Fibroblast of lung (primary cell): ENCODE measurements around the gene ARL1. TPM values are rescaled to one million over a fixed set of nuclear protein-coding genes. Genes with fewer than 3 reads are reported as not detected.

ENCODE experiments used
- DNase-seq, 2 donors: peaks; one replicate each; pipeline versions ENCODE4 v3.0.0 to v3.0.0-alpha.2; 2010; ENCODE audit warnings: low read depth in 2 of 2
- H2AFZ ChIP-seq: 2 replicates; pipeline ENCODE4 v1.5.1; 2012; ENCODE audit warnings: low read length, control low read depth, inconsistent platforms
- H3K27ac ChIP-seq: 2 replicates; pipeline ENCODE4 v1.5.1; 2011; ENCODE audit warnings: low read length, control low read depth; ENCODE audit not compliant: insufficient read depth
- H3K27me3 ChIP-seq: 2 replicates; pipeline ENCODE4 v1.5.1; 2011; ENCODE audit warnings: mild to moderate bottlenecking, low read length; ENCODE audit not compliant: control insufficient read depth, insufficient read depth
- H3K36me3 ChIP-seq: 2 replicates; pipeline ENCODE4 v1.5.1; 2011; ENCODE audit warnings: low read length; ENCODE audit not compliant: control insufficient read depth, insufficient read depth
- H3K4me1 ChIP-seq: 2 replicates; pipeline ENCODE4 v1.5.1; 2011; ENCODE audit warnings: low read length; ENCODE audit not compliant: control insufficient read depth, insufficient read depth; ENCODE audit errors: extremely low read depth
- H3K4me2 ChIP-seq: 2 replicates; pipeline ENCODE4 v1.5.1; 2011; ENCODE audit warnings: low read length, control low read depth; ENCODE audit not compliant: insufficient read depth; ENCODE audit errors: extremely low read depth
- H3K4me3 ChIP-seq, 4 experiments: fragments of 200-600 bp in 1 of 4; sonication (generic) in 1 of 4; replicated peaks in 1 of 4; 2 replicates each; pipeline ENCODE4 v1.5.1; 2011 to 2016; ENCODE audit warnings: low read length in 4 of 4, low read depth in 3 of 4, mild to moderate bottlenecking in 3 of 4, control low read depth in 2 of 4, inconsistent platforms in 1 of 4, mixed read lengths in 1 of 4; ENCODE audit not compliant: insufficient read depth in 1 of 4; ENCODE audit errors: control extremely low read depth in 1 of 4
- H3K79me2 ChIP-seq: 2 replicates; pipeline ENCODE4 v1.5.1; 2012; ENCODE audit warnings: mild to moderate bottlenecking, low read length, inconsistent platforms; ENCODE audit not compliant: control insufficient read depth, insufficient read depth
- H3K9ac ChIP-seq: 2 replicates; pipeline ENCODE4 v1.5.1; 2011; ENCODE audit warnings: mild to moderate bottlenecking, low read length, control low read depth; ENCODE audit not compliant: insufficient read depth
- H3K9me3 ChIP-seq: 2 replicates; pipeline ENCODE4 v1.5.1; 2012; ENCODE audit warnings: low read depth, low read length; ENCODE audit not compliant: control insufficient read depth, insufficient read depth
- H4K20me1 ChIP-seq: 2 replicates; pipeline ENCODE4 v1.5.1; 2011; ENCODE audit warnings: low read length; ENCODE audit not compliant: control insufficient read depth, insufficient read depth; ENCODE audit errors: extremely low read depth
- CTCF ChIP-seq, 2 donors: IDR thresholded peaks in 1 of 2; conservative IDR thresholded peaks in 1 of 2; 1 replicate in 1 of 2; 2 replicates in 1 of 2; pipeline ENCODE4 v1.5.1; 2011 to 2012; ENCODE audit warnings: low read length in 2 of 2, control low read depth in 1 of 2, inconsistent platforms in 1 of 2, low read depth in 1 of 2, mild to moderate bottlenecking in 1 of 2
- EZH2 ChIP-seq: IDR thresholded peaks from 2 replicates; pipeline ENCODE4 v1.5.1; 2012; ENCODE audit warnings: low read length, control low read depth, mild to moderate bottlenecking; ENCODE audit errors: missing control alignments
- polyA plus RNA-seq, 2 donors: library from polyadenylated mRNA; depleted of rRNA in 1 of 2; stranded (reverse) in 1 of 2; unstranded in 1 of 2; fragments of >200 nt; gene quantifications; 2 replicates each; pipeline ENCODE4 v1.2.1, GENCODE V29; 2011 to 2012; ENCODE audit warnings: missing spikeins in 1 of 2
- total RNA-seq: library from RNA; depleted of rRNA; stranded (reverse); fragments of >200 nt; gene quantifications from 2 replicates; pipeline ENCODE4 v1.2.1, GENCODE V29; 2014

The ARL1 gene
- total and polyA plus RNA-seq, 2 donors (not counting 1 experiment from before 2014, with no cell fraction given) = 92.6 to 147 TPM

DNA sequence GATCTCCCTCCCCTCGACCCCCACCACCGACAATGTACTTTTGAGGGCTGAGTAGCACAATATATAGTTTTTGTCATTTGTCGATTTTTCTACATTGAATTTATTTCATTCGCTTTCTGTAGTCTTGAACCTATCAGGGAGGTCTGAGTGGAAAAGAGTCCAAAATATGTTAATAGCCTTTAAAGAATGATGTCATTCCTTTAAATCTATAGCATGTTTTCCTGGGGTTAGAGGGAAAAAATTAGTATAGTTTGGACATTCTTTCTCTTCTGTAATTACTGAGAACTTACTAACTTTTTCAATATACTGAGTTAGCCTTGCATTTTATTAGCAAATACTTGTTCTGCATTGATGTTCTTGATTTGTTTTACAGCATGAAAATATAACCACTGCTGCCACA, 55.9 kb downstream of the ARL1 start:
- Histone ChIP-seq H3K4me2 (no peak overlapping the region), H3K79me2 (no peaks in the 10 kb centered on the region), H3K27ac (no peak overlapping the region), H3K9ac (no peak overlapping the region), H3K9me3 (no peaks in the 10 kb centered on the region), H3K36me3 (peaks cover 4% of the 10 kb centered on the region), H3K4me3 (no peak overlapping the region), H3K27me3 (no peaks in the 10 kb centered on the region), H4K20me1 (no peaks in the 10 kb centered on the region), H2AFZ (no peak overlapping the region), H3K4me1 (no peaks in the 10 kb centered on the region)
- TF ChIP-seq EZH2 (no peak), CTCF (conservative IDR thresholded peaks at IDR 0.05 in 1 of 2, IDR thresholded peaks at IDR 0.05 in 1 of 2; ENCODE audit: low read depth in 1 of 2, low read length in 2 of 2) (no peak)
- DNase-seq = no peak

DNA sequence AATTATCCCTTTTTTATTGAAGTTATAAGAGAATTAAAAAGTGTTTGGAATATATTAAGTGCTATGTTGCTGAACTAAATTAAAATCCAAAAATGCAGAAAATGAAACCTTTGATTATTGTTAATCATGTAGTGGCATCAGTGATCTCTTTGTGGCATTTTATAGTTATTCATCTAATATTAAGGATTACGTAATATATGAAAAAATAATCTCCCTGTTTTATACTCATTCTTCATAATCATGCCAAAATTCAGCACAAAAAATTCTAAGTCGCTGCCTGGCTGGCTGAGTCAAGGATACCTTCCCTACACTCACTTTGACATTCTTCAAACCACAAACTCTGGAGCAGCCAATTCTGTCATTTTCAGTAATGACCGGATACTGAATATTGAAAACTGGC, 63.7 kb downstream of the ARL1 start:
- H3K9ac ChIP-seq = no peak overlapping the region
- TF ChIP-seq EZH2 (no peak), CTCF (conservative IDR thresholded peaks at IDR 0.05 in 1 of 2, IDR thresholded peaks at IDR 0.05 in 1 of 2; ENCODE audit: low read depth in 1 of 2, low read length in 2 of 2) (no peak)

More for the DNA sequence above, 63.7 kb downstream of the ARL1 start:
- DNase-seq = peak in 1 of 2 donors; percentile 40
- Histone ChIP-seq H3K79me2 (no peaks in the 10 kb centered on the region), H3K4me3 (no peak overlapping the region), H2AFZ (no peak overlapping the region), H3K4me2 (no peak overlapping the region), H4K20me1 (no peaks in the 10 kb centered on the region), H3K27ac (no peak overlapping the region), H3K4me1 (no peaks in the 10 kb centered on the region), H3K27me3 (no peaks in the 10 kb centered on the region), H3K36me3 (peaks cover 4% of the 10 kb centered on the region), H3K9me3 (no peaks in the 10 kb centered on the region)

Other genes starting within 250 kb of the ARL1 start
- gene SLC5A8, start 197.5 kb downstream of the ARL1 start, total RNA-seq = not detected in 2 replicates
- gene SLC5A8, start 197.5 kb downstream of the ARL1 start, polyA plus RNA-seq = not detected in 2 replicates
- 13.1 and 13.7 TPM in 2 replicates for gene UTP20, start 127.7 kb downstream of the ARL1 start, total RNA-seq
- 13.3 and 16.4 TPM in 2 replicates for gene UTP20, start 127.7 kb downstream of the ARL1 start, polyA plus RNA-seq
- gene SPIC, start 67.6 kb upstream of the ARL1 start, total RNA-seq = not detected in 2 replicates
- gene SPIC, start 67.6 kb upstream of the ARL1 start, polyA plus RNA-seq = not detected in 2 replicates
- not detected in 2 replicates for gene MYBPC1, start 187.2 kb upstream of the ARL1 start, total RNA-seq
- gene MYBPC1, start 187.2 kb upstream of the ARL1 start, polyA plus RNA-seq = not detected in 2 replicates